ENCODE results near the gene ZNF217.

The ZNF217 gene

GRCh38 chr20:53561505-53561904 lies 32.1 kb downstream of the ZNF217 start:
- H3K27me3 ChIP-seq (ENCODE audit: insufficient read depth, low read length, poor library complexity, severe bottlenecking) = no peaks in the 10 kb centered on the region
- TF ChIP-seq CTCF (conservative IDR thresholded peaks at IDR 0.05; ENCODE audit: low read length) (no peak), EZH2phosphoT487 (IDR thresholded peaks at IDR 0.05; ENCODE audit: borderline replicate concordance) (no peak)
- H4K20me1 ChIP-seq (ENCODE audit: insufficient read depth, low read length, poor library complexity, severe bottlenecking) = no peaks in the 10 kb centered on the region
- no peak overlapping the region for H2AFZ ChIP-seq (ENCODE audit: low read length)
- H3K9me3 ChIP-seq (ENCODE audit: insufficient read depth, low read depth, low read length) = no peaks in the 10 kb centered on the region
- H3K36me3 ChIP-seq (ENCODE audit: insufficient read depth, low read length) = peaks cover 9% of the 10 kb centered on the region; the same call in 1 of the 2 replicates
- H3K4me3 ChIP-seq (ENCODE audit: low read length, poor library complexity, severe bottlenecking) = no peak overlapping the region
- no peaks in the 10 kb centered on the region for H3K9me2 ChIP-seq (replicated peaks; ENCODE audit: low read depth, low read length)
- H3K4me2 ChIP-seq (ENCODE audit: low read depth, low read length, poor library complexity, severe bottlenecking) = no peak overlapping the region
- no peak overlapping the region for H3K9ac ChIP-seq (ENCODE audit: low read depth, low read length, poor library complexity, severe bottlenecking)
- no peaks in the 10 kb centered on the region for H3F3A ChIP-seq (ENCODE audit: low read depth)
- H3K4me1 ChIP-seq (ENCODE audit: insufficient read depth, low read length, poor library complexity, severe bottlenecking) = no peaks in the 10 kb centered on the region
- H3K79me2 ChIP-seq (ENCODE audit: insufficient read depth, low read length) = no peaks in the 10 kb centered on the region

GRCh38 chr20:53559816-53560215 lies 33.8 kb downstream of the ZNF217 start:
- no peak for TF ChIP-seq CTCF (conservative IDR thresholded peaks at IDR 0.05; ENCODE audit: low read length)
- TF ChIP-seq EZH2phosphoT487 (IDR thresholded peaks at IDR 0.05; ENCODE audit: borderline replicate concordance) = no peak
- no peak overlapping the region for H3K4me3 ChIP-seq (ENCODE audit: low read length, poor library complexity, severe bottlenecking)
- H3K4me2 ChIP-seq (ENCODE audit: low read depth, low read length, poor library complexity, severe bottlenecking) = no peak overlapping the region
- no peaks in the 10 kb centered on the region for H3F3A ChIP-seq (ENCODE audit: low read depth)
- no peaks in the 10 kb centered on the region for H3K27me3 ChIP-seq (ENCODE audit: insufficient read depth, low read length, poor library complexity, severe bottlenecking)
- no peaks in the 10 kb centered on the region for H3K9me3 ChIP-seq (ENCODE audit: insufficient read depth, low read depth, low read length)
- H3K9me2 ChIP-seq (replicated peaks; ENCODE audit: low read depth, low read length) = no peaks in the 10 kb centered on the region
- no peaks in the 10 kb centered on the region for H4K20me1 ChIP-seq (ENCODE audit: insufficient read depth, low read length, poor library complexity, severe bottlenecking)
- H3K4me1 ChIP-seq (ENCODE audit: insufficient read depth, low read length, poor library complexity, severe bottlenecking) = no peaks in the 10 kb centered on the region
- H3K79me2 ChIP-seq (ENCODE audit: insufficient read depth, low read length) = no peaks in the 10 kb centered on the region
- H3K36me3 ChIP-seq (ENCODE audit: insufficient read depth, low read length) = no peaks in the 10 kb centered on the region
- no peak overlapping the region for H2AFZ ChIP-seq (ENCODE audit: low read length)
- no peak overlapping the region for H3K9ac ChIP-seq (ENCODE audit: low read depth, low read length, poor library complexity, severe bottlenecking)

- Histone ChIP-seq H3K9me3 (ENCODE audit: insufficient read depth, low read depth, low read length) (no peaks in the 10 kb centered on the region), H3K4me1 (ENCODE audit: insufficient read depth, low read length, poor library complexity, severe bottlenecking) (no peaks in the 10 kb centered on the region), H3K4me2 (ENCODE audit: low read depth, low read length, poor library complexity, severe bottlenecking) (no peak overlapping the region), H3K9me2 (replicated peaks; ENCODE audit: low read depth, low read length) (no peaks in the 10 kb centered on the region), H3K79me2 (ENCODE audit: insufficient read depth, low read length) (no peaks in the 10 kb centered on the region), H3F3A (ENCODE audit: low read depth) (no peaks in the 10 kb centered on the region), H2AFZ (ENCODE audit: low read length) (no peak overlapping the region), H3K27me3 (ENCODE audit: insufficient read depth, low read length, poor library complexity, severe bottlenecking) (no peaks in the 10 kb centered on the region), H3K36me3 (ENCODE audit: insufficient read depth, low read length) (no peaks in the 10 kb centered on the region), H4K20me1 (ENCODE audit: insufficient read depth, low read length, poor library complexity, severe bottlenecking) (no peaks in the 10 kb centered on the region), H3K9ac (ENCODE audit: low read depth, low read length, poor library complexity, severe bottlenecking) (no peak overlapping the region), H3K4me3 (ENCODE audit: low read length, poor library complexity, severe bottlenecking) (no peak overlapping the region)
- TF ChIP-seq EZH2phosphoT487 (IDR thresholded peaks at IDR 0.05; ENCODE audit: borderline replicate concordance) (no peak), CTCF (conservative IDR thresholded peaks at IDR 0.05; ENCODE audit: low read length) (no peak)
These were observed 36.5 kb downstream of the ZNF217 start for GRCh38 chr20:53557130-53557529.

All from Loucy (cell line).